Breast epithelium (tissue), 4 donors: Measurements from ENCODE around the gene MASP2. TPM values are rescaled to one million over a fixed set of nuclear protein-coding genes. Genes with fewer than 3 reads are reported as not detected.

ENCODE experiments used
- DNase-seq, 2 donors: peaks; one replicate each; pipeline ENCODE4 v3.0.0-alpha.2; 2019; ENCODE audit warnings: low spot score in 2 of 2
- H3K27ac ChIP-seq, 2 donors: fragments of 200-600 bp; sonication (generic) in 1 of 2; one replicate each; pipeline ENCODE4 v1.5.1; 2016 to 2019; ENCODE audit warnings: mild to moderate bottlenecking in 1 of 2
- H3K27me3 ChIP-seq, 2 donors: fragments of 200-600 bp; sonication (generic) in 1 of 2; one replicate each; pipeline versions ENCODE4 v1.5.1 to v1.6.0; 2017 to 2019; ENCODE audit warnings: control low read depth in 1 of 2, mild to moderate bottlenecking in 1 of 2
- H3K36me3 ChIP-seq: fragments of 200-600 bp; one replicate; pipeline ENCODE4 v1.5.1; 2019
- H3K4me1 ChIP-seq, 2 donors: fragments of 200-600 bp; sonication (generic); one replicate each; pipeline ENCODE4 v1.5.1; 2016 to 2019; ENCODE audit warnings: control low read depth in 1 of 2
- H3K4me3 ChIP-seq, 3 donors: fragments of 200-600 bp; sonication (generic); 1 replicate in 2 of 3; 2 replicates in 1 of 3; pipeline ENCODE4 v1.5.1; 2016 to 2019; ENCODE audit warnings: mild to moderate bottlenecking in 3 of 3, moderate library complexity in 2 of 3
- H3K9me3 ChIP-seq, 2 donors: fragments of 200-600 bp; sonication (generic) in 1 of 2; one replicate each; pipeline ENCODE4 v1.5.1; 2016 to 2019; ENCODE audit warnings: control low read depth in 1 of 2
- CTCF ChIP-seq, 3 donors: fragments of 450-650 bp; IDR thresholded peaks; one replicate each; pipeline ENCODE4 v1.5.1; 2016 to 2017; ENCODE audit warnings: antibody characterized with exemption in 3 of 3, mild to moderate bottlenecking in 3 of 3, moderate library complexity in 3 of 3
- POLR2A ChIP-seq: fragments of 450-650 bp; IDR thresholded peaks from one replicate; pipeline ENCODE4 v1.6.1; 2016; ENCODE audit warnings: antibody characterized with exemption, mild to moderate bottlenecking, moderate library complexity
- POLR2AphosphoS5 ChIP-seq, 3 donors: sonication (generic); formaldehyde crosslinking; IDR thresholded peaks; one replicate each; pipeline ENCODE4 v1.6.1; 2017; ENCODE audit warnings: antibody characterized with exemption in 3 of 3
- intact Hi-C: fragments of 100-400 bp; cut with DNase I; formaldehyde crosslinking; loops from one replicate; pipeline ENCODE4 v1.15.1; 2023; ENCODE audit warnings: low total_unique reads
- total RNA-seq, 3 donors: library from RNA; depleted of rRNA; stranded (reverse); fragments of >200 nt; gene quantifications; one replicate each; pipeline ENCODE4 v1.1.0, GENCODE V29; 2016

Gene MASP2
- total RNA-seq, 3 donors from 2014 or later: not detected

GRCh38 chr1:11031624-11032262 is 15.3 kb downstream of the MASP2 start:
- intact Hi-C loops: no loop called here
- no peaks in the 10 kb centered on the region for H3K27me3 ChIP-seq
- TF ChIP-seq POLR2AphosphoS5 (IDR thresholded peaks at IDR 0.05) (no peak), POLR2A (no peak), CTCF (IDR thresholded peaks at IDR 0.05) (no peak)
- no peaks in the 10 kb centered on the region for H3K4me1 ChIP-seq
- DNase-seq: no peak
- H3K27ac ChIP-seq: no peak overlapping the region
- no peaks in the 10 kb centered on the region for H3K9me3 ChIP-seq
- H3K4me3 ChIP-seq: no peak overlapping the region
- no peaks in the 10 kb centered on the region for H3K36me3 ChIP-seq

GRCh38 chr1:11030865-11031264 is 16.2 kb downstream of the MASP2 start:
- H3K27me3 ChIP-seq: no peaks in the 10 kb centered on the region
- H3K4me1 ChIP-seq: no peaks in the 10 kb centered on the region
- no peaks in the 10 kb centered on the region for H3K9me3 ChIP-seq
- intact Hi-C loops: no loop called here
- no peak for TF ChIP-seq POLR2A
- no peak for TF ChIP-seq CTCF (IDR thresholded peaks at IDR 0.05)
- no peak for TF ChIP-seq POLR2AphosphoS5 (IDR thresholded peaks at IDR 0.05)
- H3K27ac ChIP-seq: no peak overlapping the region
- no peak for DNase-seq
- no peaks in the 10 kb centered on the region for H3K36me3 ChIP-seq
- H3K4me3 ChIP-seq: no peak overlapping the region

GRCh38 chr1:11028018-11028417 is 19.0 kb downstream of the MASP2 start:
- TF ChIP-seq POLR2AphosphoS5 (IDR thresholded peaks at IDR 0.05) (no peak), CTCF (IDR thresholded peaks at IDR 0.05) (no peak), POLR2A (no peak)
- H3K4me3 ChIP-seq: no peak overlapping the region
- intact Hi-C loops: no loop called here
- no peaks in the 10 kb centered on the region for H3K9me3 ChIP-seq
- no peaks in the 10 kb centered on the region for H3K27me3 ChIP-seq
- H3K36me3 ChIP-seq: no peaks in the 10 kb centered on the region
- no peak for DNase-seq
- H3K27ac ChIP-seq: no peak overlapping the region
- H3K4me1 ChIP-seq: no peaks in the 10 kb centered on the region

GRCh38 chr1:11027316-11027715 is 19.7 kb downstream of the MASP2 start:
- DNase-seq: no peak
- H3K27me3 ChIP-seq: no peaks in the 10 kb centered on the region
- intact Hi-C loops: no loop called here
- H3K4me3 ChIP-seq: no peak overlapping the region
- H3K9me3 ChIP-seq: no peaks in the 10 kb centered on the region
- H3K4me1 ChIP-seq: no peaks in the 10 kb centered on the region
- TF ChIP-seq POLR2A (no peak), CTCF (IDR thresholded peaks at IDR 0.05) (no peak), POLR2AphosphoS5 (IDR thresholded peaks at IDR 0.05) (no peak)
- H3K27ac ChIP-seq: no peak overlapping the region
- no peaks in the 10 kb centered on the region for H3K36me3 ChIP-seq

GRCh38 chr1:11026903-11027302 is 20.1 kb downstream of the MASP2 start:
- Histone ChIP-seq H3K4me3 (no peak overlapping the region), H3K36me3 (no peaks in the 10 kb centered on the region), H3K27ac (no peak overlapping the region), H3K4me1 (no peaks in the 10 kb centered on the region), H3K9me3 (no peaks in the 10 kb centered on the region), H3K27me3 (no peaks in the 10 kb centered on the region)
- TF ChIP-seq POLR2A: no peak
- no peak for TF ChIP-seq POLR2AphosphoS5 (IDR thresholded peaks at IDR 0.05)
- TF ChIP-seq CTCF (IDR thresholded peaks at IDR 0.05): no peak
- no peak for DNase-seq
- intact Hi-C loops: no loop called here
